Skeletal muscle satellite cell (primary cell): ENCODE data around the gene ICAM5.

ENCODE experiments used
- H3K27me3 ChIP-seq: 2 replicates; pipeline ENCODE4 v1.7.0; 2013; ENCODE audit warnings: low read length; ENCODE audit not compliant: control insufficient read depth, insufficient read depth
- H3K36me3 ChIP-seq: 2 replicates; pipeline ENCODE4 v1.7.0; 2013; ENCODE audit warnings: mild to moderate bottlenecking, control low read depth, low read length; ENCODE audit not compliant: insufficient read depth
- H3K4me1 ChIP-seq: 2 replicates; pipeline ENCODE4 v1.7.0; 2013; ENCODE audit warnings: low read length; ENCODE audit not compliant: control insufficient read depth, insufficient read depth
- H3K4me2 ChIP-seq: 2 replicates; pipeline ENCODE4 v1.7.0; 2013; ENCODE audit warnings: mild to moderate bottlenecking, low read length
- H3K4me3 ChIP-seq: 2 replicates; pipeline ENCODE4 v1.7.0; 2013; ENCODE audit warnings: low read length
- H3K9ac ChIP-seq: 2 replicates; pipeline ENCODE4 v1.7.0; 2013; ENCODE audit warnings: mild to moderate bottlenecking, low read depth, low read length, moderate library complexity
- H3K9me3 ChIP-seq: replicated peaks from 2 replicates; pipeline ENCODE4 v1.7.0; 2013; ENCODE audit warnings: mild to moderate bottlenecking, control low read depth, low read length

ICAM5 gene

DNA sequence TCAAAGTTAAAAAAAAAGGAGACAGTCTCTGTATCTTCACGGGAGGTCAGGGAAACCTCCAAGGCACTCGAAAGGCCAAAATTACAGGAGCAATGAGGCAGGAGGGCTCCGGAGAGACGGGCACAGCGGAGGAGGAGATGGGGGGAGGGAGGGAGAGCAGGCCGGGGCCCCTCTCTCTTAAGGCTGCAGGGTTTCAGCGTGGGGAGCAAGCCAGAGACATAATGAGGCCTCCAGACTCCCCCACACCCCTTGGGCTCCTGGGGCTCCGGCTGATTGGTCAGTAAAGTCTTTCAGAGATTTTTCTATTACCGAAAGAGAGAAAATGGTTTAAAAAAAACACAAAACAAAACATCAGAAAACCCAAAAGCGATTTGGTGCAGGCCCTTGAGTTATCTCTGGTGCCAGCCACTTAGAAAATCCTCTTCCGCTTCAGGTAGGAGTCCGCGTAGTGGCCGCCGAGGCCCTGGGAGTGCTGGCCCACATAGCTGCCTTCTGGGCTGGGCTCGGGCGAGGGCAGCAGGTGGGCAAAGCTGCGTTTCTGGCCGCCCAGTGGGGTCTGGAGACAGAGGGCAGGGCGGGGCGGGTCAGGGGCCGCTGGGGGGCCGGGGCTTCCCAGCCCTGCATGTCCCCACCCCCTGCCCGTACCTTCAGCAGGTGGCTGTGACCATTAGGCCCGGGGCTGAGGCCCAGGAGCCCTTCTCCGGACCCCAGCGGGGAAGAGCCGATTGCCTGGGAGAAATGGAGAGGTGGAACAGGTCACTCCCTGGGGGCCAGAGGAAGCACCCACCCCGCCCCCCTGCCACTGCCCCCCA lies 27.5 kb downstream of the ICAM5 start:
- H3K9ac ChIP-seq = no peak overlapping the region
- H3K27me3 ChIP-seq = no peaks in the 10 kb centered on the region
- H3K4me2 ChIP-seq = no peak overlapping the region
- no peak overlapping the region for H3K4me3 ChIP-seq
- peaks cover 4% of the 10 kb centered on the region for H3K4me1 ChIP-seq
- no peaks in the 10 kb centered on the region for H3K9me3 ChIP-seq
- peaks cover 34% of the 10 kb centered on the region for H3K36me3 ChIP-seq

DNA sequence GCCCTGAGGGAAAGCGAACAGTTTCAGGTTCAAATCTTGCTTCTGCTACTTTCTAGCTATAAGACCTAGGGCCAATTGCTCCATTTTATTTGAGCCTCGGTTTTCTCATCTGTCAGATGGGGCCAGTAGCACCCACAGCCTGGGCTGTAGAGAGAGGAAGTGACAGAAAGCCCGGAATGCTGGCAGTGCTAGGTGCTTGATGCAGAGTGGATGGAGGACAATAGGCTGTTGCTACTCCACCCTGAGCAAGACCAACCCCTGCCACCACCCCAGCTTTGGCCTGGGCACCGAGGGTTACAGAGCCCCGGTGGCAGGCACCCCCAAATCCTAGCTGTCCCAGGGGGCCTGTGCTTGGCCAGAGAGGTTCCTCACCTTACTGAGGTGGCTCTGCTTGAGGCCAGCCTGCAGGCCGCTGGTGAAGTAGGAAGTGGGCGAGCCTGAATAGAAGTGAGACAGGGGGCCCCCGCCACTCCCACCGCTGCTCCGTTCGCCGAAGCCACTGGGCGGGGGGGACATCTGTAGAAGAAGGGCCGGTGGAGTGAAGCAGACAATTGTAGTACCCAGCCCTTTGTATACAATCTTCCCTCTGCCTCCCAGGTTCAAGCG lies 28.2 kb downstream of the ICAM5 start:
- H3K9me3 ChIP-seq = no peaks in the 10 kb centered on the region
- peaks cover 41% of the 10 kb centered on the region for H3K36me3 ChIP-seq
- H3K4me1 ChIP-seq = peaks cover 4% of the 10 kb centered on the region
- H3K9ac ChIP-seq = no peak overlapping the region
- no peak overlapping the region for H3K4me2 ChIP-seq
- no peaks in the 10 kb centered on the region for H3K27me3 ChIP-seq
- H3K4me3 ChIP-seq = no peak overlapping the region

DNA sequence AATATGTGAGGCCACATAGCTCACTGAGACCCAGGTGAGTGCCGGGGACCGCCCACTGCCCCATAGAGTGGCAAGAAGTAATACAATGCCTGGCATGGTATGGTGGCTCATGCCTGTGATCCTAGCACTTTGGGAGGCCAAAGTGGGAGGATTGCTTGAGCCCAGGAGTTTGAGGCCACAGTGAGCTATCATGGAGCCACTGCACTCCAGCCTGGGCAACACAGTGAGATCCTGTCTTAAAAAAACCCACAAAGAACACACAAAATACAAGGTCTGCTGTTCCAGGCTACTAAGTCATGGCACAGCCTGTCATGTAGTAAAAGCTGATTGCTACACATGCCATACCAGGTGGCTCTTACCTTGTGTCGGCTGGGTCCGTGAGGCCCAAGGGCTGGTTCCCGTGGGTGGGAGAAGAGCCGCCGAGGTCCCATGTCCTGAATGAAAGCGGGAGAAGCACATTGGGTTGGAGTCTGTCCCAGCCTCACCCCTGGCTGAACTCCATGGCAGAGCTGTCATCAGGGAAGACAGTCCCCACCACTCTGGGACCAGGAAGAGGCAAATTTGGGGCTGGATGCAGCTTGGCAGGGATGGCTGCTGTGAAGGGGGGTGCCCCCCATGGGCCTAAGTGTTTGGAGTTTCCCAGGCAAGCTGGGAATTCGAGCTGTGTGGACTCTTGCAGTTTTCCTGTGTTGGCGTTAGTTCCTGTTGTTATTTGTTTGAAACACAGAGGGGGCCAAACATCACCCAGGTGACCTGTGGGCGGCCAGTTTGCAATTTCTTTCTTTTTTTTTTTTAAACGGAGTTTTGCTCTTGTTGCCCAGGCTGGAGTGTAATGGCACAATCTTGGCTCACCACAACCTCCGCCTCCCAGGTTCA lies 29.3 kb downstream of the ICAM5 start:
- no peak overlapping the region for H3K9ac ChIP-seq
- no peaks in the 10 kb centered on the region for H3K9me3 ChIP-seq
- no peak overlapping the region for H3K4me2 ChIP-seq
- H3K36me3 ChIP-seq = peaks cover 49% of the 10 kb centered on the region
- no peak overlapping the region for H3K4me3 ChIP-seq
- peaks cover 4% of the 10 kb centered on the region for H3K4me1 ChIP-seq
- no peaks in the 10 kb centered on the region for H3K27me3 ChIP-seq

DNA sequence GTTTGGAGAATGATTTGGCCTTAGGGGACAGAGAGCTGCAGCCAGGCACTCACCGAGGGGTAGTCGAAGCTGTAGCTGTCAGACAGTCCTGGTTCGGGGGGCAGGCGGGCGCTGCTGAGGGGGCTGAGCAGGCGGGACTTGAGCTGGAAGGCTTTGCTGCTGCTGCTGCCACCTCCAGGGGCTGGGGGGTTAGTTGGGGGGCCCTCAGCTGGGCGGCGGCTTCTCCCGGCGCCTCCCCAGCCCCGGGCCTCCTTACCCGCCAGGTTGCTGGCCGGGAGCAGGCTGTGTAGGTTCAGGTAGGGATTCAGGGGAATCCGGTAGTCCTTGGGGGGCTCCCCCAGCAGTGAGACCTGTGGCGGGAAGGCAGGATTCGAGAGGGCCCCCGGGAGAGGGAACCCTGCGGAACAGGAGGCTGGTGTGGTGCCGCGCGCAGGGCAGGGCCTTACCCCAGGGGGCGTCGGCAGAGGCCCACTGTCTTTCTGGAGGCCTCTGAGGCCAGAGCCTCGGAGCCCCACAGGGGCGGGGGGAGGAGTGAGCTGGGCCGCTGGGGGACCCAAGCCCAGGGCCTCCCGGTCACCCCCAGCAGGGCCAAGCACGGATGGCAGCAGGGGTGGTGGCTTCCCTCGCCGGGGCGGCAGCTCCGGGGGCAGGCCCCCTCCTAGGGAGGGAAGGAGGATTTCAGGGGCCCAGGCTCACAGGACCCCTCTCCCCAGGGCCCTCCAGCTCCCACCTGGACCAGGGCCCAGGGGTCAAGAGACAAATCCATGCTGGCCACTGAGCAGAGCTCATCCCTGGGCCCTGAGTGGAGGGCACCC lies 31.1 kb downstream of the ICAM5 start:
- no peak overlapping the region for H3K9ac ChIP-seq
- peaks cover 60% of the 10 kb centered on the region for H3K36me3 ChIP-seq
- H3K4me1 ChIP-seq = peaks cover 4% of the 10 kb centered on the region

DNA sequence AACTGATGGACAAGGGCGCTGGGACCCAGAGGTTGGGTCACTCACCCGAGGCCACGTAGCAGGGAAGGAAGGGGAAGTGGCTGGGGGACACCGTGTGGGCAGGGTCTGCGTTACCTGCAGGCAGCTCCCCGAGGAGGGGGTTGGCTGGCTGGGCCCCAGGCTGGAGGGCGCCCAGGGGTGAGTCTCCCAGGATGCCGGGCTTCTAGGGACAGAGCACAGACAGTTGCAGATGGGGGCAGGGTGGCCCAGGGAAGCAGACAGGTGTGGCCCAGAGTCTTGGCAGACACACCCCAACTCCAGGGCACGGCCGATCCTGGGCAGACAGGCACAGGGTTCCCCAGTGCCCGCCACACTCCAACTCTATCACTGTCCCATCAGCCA lies 31.7 kb downstream of the ICAM5 start:
- Histone ChIP-seq H3K27me3 (no peaks in the 10 kb centered on the region), H3K4me2 (no peak overlapping the region), H3K36me3 (peaks cover 59% of the 10 kb centered on the region), H3K4me1 (no peaks in the 10 kb centered on the region), H3K9me3 (no peaks in the 10 kb centered on the region), H3K4me3 (no peak overlapping the region), H3K9ac (no peak overlapping the region)

More for the DNA sequence above, 31.1 kb downstream of the ICAM5 start:
- H3K9me3 ChIP-seq = no peaks in the 10 kb centered on the region
- no peaks in the 10 kb centered on the region for H3K27me3 ChIP-seq
- no peak overlapping the region for H3K4me3 ChIP-seq
- H3K4me2 ChIP-seq = no peak overlapping the region

DNA sequence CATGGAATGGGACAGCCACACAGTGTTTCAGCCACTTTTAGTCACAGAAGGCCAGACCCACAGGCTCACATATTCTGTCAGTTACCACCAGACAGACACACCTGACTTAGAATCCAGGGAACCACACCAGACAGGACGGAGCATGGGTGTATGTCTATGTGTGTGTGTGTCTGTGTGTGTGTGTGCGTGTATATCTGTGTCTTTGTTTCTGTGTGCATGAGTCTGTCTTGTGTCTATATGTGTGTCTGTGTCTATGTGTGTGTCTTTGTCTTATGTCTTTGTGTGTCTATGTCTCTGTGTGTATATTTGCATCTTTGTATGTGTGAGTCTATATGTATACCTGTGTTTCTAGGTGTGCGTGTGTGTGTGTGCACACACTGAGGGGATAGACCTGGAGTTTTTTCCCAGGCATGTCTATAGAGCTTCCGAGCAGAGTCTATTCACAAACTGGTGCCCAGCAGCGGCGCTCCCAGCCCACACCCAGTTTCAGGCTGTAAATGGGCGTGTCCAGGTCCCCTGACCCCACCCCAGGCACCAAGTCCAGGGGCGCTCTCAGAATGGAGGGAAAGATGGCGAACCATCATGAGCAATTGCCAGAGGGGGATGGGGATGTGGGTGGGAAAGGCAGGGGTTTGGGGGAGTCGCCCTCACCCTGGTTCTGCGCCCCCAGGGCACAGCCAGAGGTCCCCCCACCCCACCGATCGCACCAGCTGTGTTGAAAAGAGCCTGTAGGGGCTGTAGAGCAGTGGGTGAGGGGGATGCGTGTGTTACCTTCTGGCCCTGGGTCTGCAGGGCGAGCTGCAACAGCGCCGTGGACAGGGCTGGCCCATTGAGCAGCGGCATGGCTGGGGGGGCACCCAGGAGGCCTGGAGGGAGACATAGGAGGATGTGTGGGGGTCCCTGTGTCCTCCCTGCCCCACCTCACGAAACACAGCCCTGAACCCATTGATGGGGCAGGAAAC lies 32.4 kb downstream of the ICAM5 start:
- H3K4me2 ChIP-seq = no peak overlapping the region
- H3K9ac ChIP-seq = no peak overlapping the region
- no peak overlapping the region for H3K4me3 ChIP-seq
- H3K9me3 ChIP-seq = no peaks in the 10 kb centered on the region
- H3K27me3 ChIP-seq = no peaks in the 10 kb centered on the region
- peaks cover 58% of the 10 kb centered on the region for H3K36me3 ChIP-seq
- no peaks in the 10 kb centered on the region for H3K4me1 ChIP-seq

DNA sequence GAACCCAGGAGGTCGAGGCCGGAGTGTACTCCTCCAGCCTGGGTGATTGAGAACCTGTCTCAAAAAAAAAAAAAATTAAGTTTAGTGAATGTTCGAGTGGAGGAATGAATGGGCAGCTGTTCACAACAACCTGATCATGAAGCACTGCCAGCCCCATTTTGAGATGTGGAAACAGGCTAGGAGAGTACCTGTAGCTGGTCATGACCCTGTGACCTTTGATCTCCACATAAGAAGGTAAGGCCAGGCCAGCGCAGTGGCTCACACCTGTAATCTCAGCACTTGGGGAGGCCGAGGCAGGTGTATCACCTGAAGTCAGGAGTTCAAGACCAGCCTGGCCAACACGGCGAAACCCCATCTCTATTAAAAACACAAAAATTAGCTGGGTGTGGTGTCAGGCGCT lies 36.0 kb downstream of the ICAM5 start:
- no peaks in the 10 kb centered on the region for H3K27me3 ChIP-seq
- H3K36me3 ChIP-seq = peaks cover 71% of the 10 kb centered on the region
- H3K4me1 ChIP-seq = no peaks in the 10 kb centered on the region
- no peak overlapping the region for H3K9ac ChIP-seq
- H3K4me3 ChIP-seq = no peak overlapping the region
- H3K4me2 ChIP-seq = no peak overlapping the region
- no peaks in the 10 kb centered on the region for H3K9me3 ChIP-seq

DNA sequence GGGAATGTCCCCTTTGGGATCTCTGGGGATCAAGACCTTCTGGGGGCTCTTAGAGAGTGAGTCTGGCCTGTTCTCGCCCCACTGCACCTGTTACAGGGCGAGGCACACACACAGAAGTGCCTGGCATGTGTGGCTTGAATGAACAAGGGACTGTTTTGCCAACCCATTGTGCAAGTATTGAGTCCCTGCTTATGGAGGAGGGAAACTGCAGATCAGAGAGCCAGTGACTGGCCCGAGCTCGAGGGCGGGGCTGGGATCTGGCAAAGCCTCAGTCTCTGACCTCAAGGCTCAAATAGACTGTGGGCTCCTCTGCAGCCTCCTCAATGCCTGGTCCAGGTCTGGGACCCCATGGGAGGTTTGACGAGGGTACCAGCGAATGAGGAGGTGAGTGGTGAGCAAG lies 38.0 kb downstream of the ICAM5 start:
- H3K36me3 ChIP-seq = peaks cover 53% of the 10 kb centered on the region
- H3K4me2 ChIP-seq = no peak overlapping the region
- no peak overlapping the region for H3K9ac ChIP-seq
- H3K4me1 ChIP-seq = peaks cover 5% of the 10 kb centered on the region
- no peaks in the 10 kb centered on the region for H3K9me3 ChIP-seq
- H3K4me3 ChIP-seq = no peak overlapping the region
- H3K27me3 ChIP-seq = no peaks in the 10 kb centered on the region

DNA sequence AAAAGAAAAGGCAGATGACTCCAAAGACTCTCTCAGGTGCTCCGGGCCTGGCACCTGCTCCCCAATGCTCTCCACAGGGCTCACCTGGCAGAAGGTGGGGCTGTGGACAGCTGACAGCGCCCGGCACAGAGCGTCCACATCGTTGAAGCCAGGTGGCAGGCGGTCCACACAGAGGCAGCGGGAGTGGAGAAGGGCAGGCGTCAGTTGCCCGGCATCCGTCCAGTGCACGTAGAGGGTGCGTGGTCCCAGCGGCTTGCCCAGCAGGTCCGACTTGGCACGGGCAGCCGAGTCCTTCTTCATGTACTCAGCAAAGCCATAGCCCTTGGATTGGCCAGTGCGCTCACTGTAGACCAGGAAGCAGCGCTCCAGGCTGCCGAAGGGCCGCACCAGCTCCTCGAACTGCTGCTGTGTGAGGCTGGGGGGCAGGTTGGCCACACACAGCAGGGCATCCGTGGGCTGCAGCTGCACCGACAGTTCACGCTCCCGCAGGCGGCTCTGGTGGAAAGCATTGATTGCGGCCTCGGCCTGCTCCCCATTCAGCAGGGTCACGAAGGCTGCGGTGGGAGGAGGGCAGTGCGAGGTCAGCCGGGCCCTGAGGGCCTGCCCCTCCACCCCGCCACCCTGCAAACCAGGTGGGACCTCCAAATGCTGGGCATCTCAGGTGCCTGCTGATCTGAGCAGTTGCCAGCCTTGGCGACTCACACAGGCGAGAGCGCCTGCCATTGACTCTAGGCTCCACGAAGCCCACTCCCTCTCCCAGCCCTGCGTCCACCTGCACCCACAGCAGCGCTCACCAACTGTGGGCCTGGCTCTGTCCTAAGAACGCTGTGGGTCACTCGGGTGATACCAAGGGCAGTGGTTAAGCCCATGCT lies 39.0 kb downstream of the ICAM5 start:
- no peak overlapping the region for H3K9ac ChIP-seq
- peaks cover 7% of the 10 kb centered on the region for H3K4me1 ChIP-seq
- no peak overlapping the region for H3K4me3 ChIP-seq
- H3K36me3 ChIP-seq = peaks cover 43% of the 10 kb centered on the region
- H3K4me2 ChIP-seq = no peak overlapping the region
- no peaks in the 10 kb centered on the region for H3K9me3 ChIP-seq
- H3K27me3 ChIP-seq = no peaks in the 10 kb centered on the region

DNA sequence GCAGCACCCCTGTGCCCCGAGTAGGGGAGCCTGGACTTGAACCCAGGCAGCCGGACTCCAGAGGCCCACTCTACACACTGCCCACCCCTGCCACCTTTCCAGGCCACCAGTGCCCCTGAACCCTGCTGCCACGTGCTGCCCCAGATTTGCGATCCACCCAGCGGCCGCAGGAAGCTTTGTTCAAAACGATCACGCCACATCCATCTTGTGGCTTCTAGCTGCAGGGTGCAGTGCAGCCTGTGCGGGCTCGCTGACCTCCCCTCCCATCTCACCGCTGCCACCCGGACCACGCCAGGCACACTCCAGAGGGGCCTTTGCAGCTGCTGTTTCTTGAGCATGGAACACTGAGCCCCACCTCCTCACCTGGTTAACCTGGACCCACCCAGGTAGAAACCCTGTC lies 39.8 kb downstream of the ICAM5 start:
- Histone ChIP-seq H3K9ac (no peak overlapping the region), H3K36me3 (peaks cover 41% of the 10 kb centered on the region), H3K4me1 (peaks cover 14% of the 10 kb centered on the region), H3K4me2 (no peak overlapping the region), H3K27me3 (no peaks in the 10 kb centered on the region), H3K9me3 (no peaks in the 10 kb centered on the region), H3K4me3 (no peak overlapping the region)
